ENCODE results near the gene C1orf52. TPM values are rescaled to one million over a fixed set of nuclear protein-coding genes. Genes with fewer than 3 reads are reported as not detected.

Gene C1orf52
- total RNA-seq, 4 donors from 2014 or later, result 11.1 to 20.8 (median 16.5) TPM

GRCh38 chr1:85201340-85202091, 57.9 kb downstream of the C1orf52 start:
- H3K4me3 ChIP-seq, result peak overlapping the region; percentile 76 to 96 (median 78)
- DNase-seq (peak; percentile 24 to 59), ATAC-seq (peak; percentile 80 to 81)
- TF ChIP-seq POLR2A (IDR thresholded peaks at IDR 0.05) (peak; percentile 30 to 31), CTCF (IDR thresholded peaks at IDR 0.05 in 4 of 5, conservative IDR thresholded peaks at IDR 0.05 in 1 of 5) (no peak)
- in situ Hi-C loops (cut with MboI; ENCODE audit: low sequenced_read_pairs in 4 of 4), result no loop called here
- no peaks in the 10 kb centered on the region for H3K9me3 ChIP-seq
- peaks cover 11 to 17% of the 10 kb centered on the region in 2 donors for H3K4me1 ChIP-seq
- H3K27me3 ChIP-seq, result no peaks in the 10 kb centered on the region
- H3K27ac ChIP-seq, result peak overlapping the region; percentile 86 to 95 (median 94)
- no peaks in the 10 kb centered on the region for H3K36me3 ChIP-seq
- intact Hi-C loops (cut with DNase I; ENCODE audit: low total_unique reads), result loop anchor here (2.0 to 5.0 kb wide), 4 partner anchors 27 to 379 kb away; partner anchors contain the start of genes BCL10, C1orf52 and CCN1

GRCh38 chr1:85200463-85201339, 58.8 kb downstream of the C1orf52 start, which contains the start of gene SYDE2:
SYDE2 (minus strand) TSS chr1:85201016; CDS start chr1:85200996, 20 bp downstream.
- in situ Hi-C loops (cut with MboI; ENCODE audit: low sequenced_read_pairs in 4 of 4) (no loop called here), intact Hi-C loops (cut with DNase I; ENCODE audit: low total_unique reads) (loop anchor here (2.0 to 5.0 kb wide), 4 partner anchors 28 to 380 kb away; partner anchors contain the start of genes BCL10, C1orf52 and CCN1)
- ATAC-seq, result peak; percentile 77 to 79

More at GRCh38 chr1:85200463-85201339, 58.8 kb downstream of the C1orf52 start, which contains the start of gene SYDE2:
- Histone ChIP-seq H3K4me3 (peak within 1 kb of the TSS; percentile 76 to 96 (median 78)), H3K27me3 (no peaks in the 10 kb centered on the region), H3K9me3 (no peaks in the 10 kb centered on the region), H3K4me1 (peaks cover 11 to 17% of the 10 kb centered on the region in 2 donors), H3K27ac (peak within 1 kb of the TSS; percentile 86 to 95 (median 94)), H3K36me3 (no peaks in the 10 kb centered on the region)
- DNase-seq, result peak; percentile 38 to 60
- TF ChIP-seq CTCF (IDR thresholded peaks at IDR 0.05 in 4 of 5, conservative IDR thresholded peaks at IDR 0.05 in 1 of 5) (no peak), POLR2A (IDR thresholded peaks at IDR 0.05) (peak; percentile 41 to 60)

Other genes starting within 250 kb of the C1orf52 start
- under 1 TPM; 0.19 to 0.61 (median 0.33) TPM for gene MCOLN3, start 211.2 kb downstream of the C1orf52 start, total RNA-seq
- gene SYDE2, start 58.6 kb downstream of the C1orf52 start, total RNA-seq, result 1 to 10 TPM; 3.8 to 7.2 (median 4.9) TPM
- 1 to 10 TPM; 4.3 to 6.4 (median 5.4) TPM for gene BCL10, start 17.0 kb upstream of the C1orf52 start, total RNA-seq
- 10 to 100 TPM in 3 of 4 donors, 1 to 10 TPM in 1; 5.9 to 28.7 (median 13.2) TPM for gene DDAH1, start 205.5 kb upstream of the C1orf52 start, total RNA-seq